IMR-90 (cell line): ENCODE measurements around the gene RALGAPA2. TPM values are rescaled to one million over a fixed set of nuclear protein-coding genes. Genes with fewer than 3 reads are reported as not detected.

Experiments used
- ATAC-seq: fragments of 200-7000 bp; cut with Tn5 transposase; 2 replicates; pipeline ENCODE4 v1.9.1; 2020; ENCODE audit warnings: low read depth, mild to moderate bottlenecking, moderate library complexity
- BruUV-seq: library from RNA; stranded (reverse); fragments of 400-500 nt; replicated peaks from 2 replicates; lab custom pipeline; 2021; lab: Mats Ljungman, UMichigan
- CTCF ChIA-PET: fragments of 300-600 bp; formaldehyde crosslinking; extraction: SDS; loops from one replicate; lab custom pipeline; 2021; ENCODE audit warnings: antibody characterized with exemption; lab: Yijun Ruan, JAX
- POLR2A ChIA-PET: fragments of 300-600 bp; sonication (Branson Sonifier 250); formaldehyde crosslinking; loops from one replicate; lab custom pipeline; 2022; ENCODE audit warnings: antibody characterized with exemption; ENCODE audit not compliant: unreplicated experiment; lab: Charles Lee
- DNase-seq: peaks from one replicate; pipeline ENCODE4 v3.0.0; 2013
- H2AFZ ChIP-seq: replicated peaks from 2 replicates; pipeline ENCODE3; 2013; ENCODE audit warnings: low read length, mild to moderate bottlenecking; ENCODE audit not compliant: poor library complexity
- H2AK5ac ChIP-seq: 2 replicates; pipeline ENCODE4 v1.6.1; 2013; ENCODE audit warnings: low read depth, low read length, inconsistent platforms
- H2AK9ac ChIP-seq: replicated peaks from 2 replicates; pipeline ENCODE3; 2013; ENCODE audit warnings: mild to moderate bottlenecking, low read depth, low read length, moderate library complexity; ENCODE audit not compliant: poor library complexity
- H2BK120ac ChIP-seq: 2 replicates; pipeline ENCODE4 v1.6.1; 2013; ENCODE audit warnings: low read depth, low read length, inconsistent platforms
- H2BK15ac ChIP-seq: 3 replicates; pipeline ENCODE4 v1.6.1; 2013; ENCODE audit warnings: low read depth, low read length, inconsistent platforms
- H2BK20ac ChIP-seq: 2 replicates; pipeline ENCODE4 v1.6.1; 2013; ENCODE audit warnings: low read depth, mild to moderate bottlenecking, inconsistent platforms, low read length, moderate library complexity
- H2BK5ac ChIP-seq: 2 replicates; pipeline ENCODE4 v1.6.1; 2013; ENCODE audit warnings: mild to moderate bottlenecking, low read depth, low read length, inconsistent platforms; ENCODE audit not compliant: poor library complexity, severe bottlenecking
- H3K14ac ChIP-seq: replicated peaks from 2 replicates; pipeline ENCODE4 v1.6.1; 2013; ENCODE audit warnings: low read depth, low read length, inconsistent platforms
- H3K18ac ChIP-seq: 2 replicates; pipeline ENCODE4 v1.6.1; 2013; ENCODE audit warnings: low read depth, low read length, control low read depth
- H3K23ac ChIP-seq: 2 replicates; pipeline ENCODE4 v1.6.1; 2013; ENCODE audit warnings: low read depth, low read length, inconsistent platforms
- H3K27ac ChIP-seq: 2 replicates; pipeline ENCODE4 v1.5.1; 2013; ENCODE audit warnings: mild to moderate bottlenecking, control low read depth, low read length; ENCODE audit not compliant: insufficient read depth
- H3K27me3 ChIP-seq: 2 replicates; pipeline ENCODE4 v1.6.1; 2013; ENCODE audit warnings: low read length; ENCODE audit not compliant: control insufficient read depth, insufficient read depth
- H3K36me3 ChIP-seq: 2 replicates; pipeline ENCODE4 v1.6.1; 2013; ENCODE audit warnings: low read length, mixed read lengths; ENCODE audit not compliant: control insufficient read depth, insufficient read depth
- H3K4ac ChIP-seq: 2 replicates; pipeline ENCODE4 v1.6.1; 2013; ENCODE audit warnings: low read depth, low read length, inconsistent platforms
- H3K4me1 ChIP-seq: 2 replicates; pipeline ENCODE4 v1.6.1; 2013; ENCODE audit warnings: low read length, mixed read lengths; ENCODE audit not compliant: control insufficient read depth, insufficient read depth
- H3K4me2 ChIP-seq: 2 replicates; pipeline ENCODE4 v1.6.1; 2013; ENCODE audit warnings: low read depth, mild to moderate bottlenecking, control low read depth, low read length, moderate library complexity
- H3K4me3 ChIP-seq: 2 replicates; pipeline ENCODE4 v1.5.1; 2013; ENCODE audit warnings: low read depth, mild to moderate bottlenecking, control low read depth, low read length, moderate library complexity; ENCODE audit not compliant: insufficient read depth
- H3K56ac ChIP-seq: 2 replicates; pipeline ENCODE4 v1.6.1; 2013; ENCODE audit warnings: low read length, inconsistent platforms; ENCODE audit not compliant: insufficient read depth; ENCODE audit errors: extremely low read depth
- H3K79me1 ChIP-seq, 2 experiments: 2 replicates each; pipeline ENCODE4 v1.6.1; 2013; ENCODE audit warnings: low read length in 2 of 2, inconsistent platforms in 1 of 2, low read depth in 1 of 2
- H3K9ac ChIP-seq: 2 replicates; pipeline ENCODE4 v1.6.1; 2013; ENCODE audit warnings: low read depth, low read length, control low read depth
- H3K9me1 ChIP-seq: 2 replicates; pipeline ENCODE4 v1.6.1; 2013; ENCODE audit warnings: low read length, inconsistent platforms; ENCODE audit not compliant: insufficient read depth
- H3K9me3 ChIP-seq: 2 replicates; pipeline ENCODE4 v1.6.1; 2013; ENCODE audit warnings: low read length; ENCODE audit not compliant: control insufficient read depth, insufficient read depth
- H4K20me1 ChIP-seq: 2 replicates; pipeline ENCODE4 v1.6.1; 2013; ENCODE audit warnings: low read length, inconsistent platforms; ENCODE audit not compliant: insufficient read depth
- H4K5ac ChIP-seq: 2 replicates; pipeline ENCODE4 v1.6.1; 2013; ENCODE audit warnings: mild to moderate bottlenecking, low read depth, low read length, control low read depth
- H4K8ac ChIP-seq, 2 experiments: 2 replicates each; pipeline ENCODE4 v1.6.1; 2013; ENCODE audit warnings: low read depth in 2 of 2, low read length in 2 of 2, control low read depth in 1 of 2, inconsistent platforms in 1 of 2
- H4K91ac ChIP-seq: 2 replicates; pipeline ENCODE4 v1.6.1; 2013; ENCODE audit warnings: low read depth, low read length, inconsistent platforms; ENCODE audit not compliant: insufficient read depth
- BHLHE40 ChIP-seq: fragments of 150-350 bp; IDR thresholded peaks from 2 replicates; pipeline ENCODE4 v1.6.1; 2016; ENCODE audit warnings: mild to moderate bottlenecking, low read depth, low read length
- CEBPB ChIP-seq: IDR thresholded peaks from 2 replicates; pipeline ENCODE4 v1.6.1; 2012; ENCODE audit warnings: low read depth, low read length, improper control_type of control experiment
- CHD1 ChIP-seq: IDR thresholded peaks from 2 replicates; pipeline ENCODE4 v1.6.1; 2012; ENCODE audit warnings: low read depth, low read length, improper control_type of control experiment
- FOS ChIP-seq: fragments of 150-350 bp; IDR thresholded peaks from 2 replicates; pipeline ENCODE4 v1.6.1; 2016; ENCODE audit warnings: low read depth, low read length
- MAFK ChIP-seq: IDR thresholded peaks from 2 replicates; pipeline ENCODE4 v1.6.1; 2012; ENCODE audit warnings: low read depth, low read length, improper control_type of control experiment
- MAZ ChIP-seq: IDR thresholded peaks from 2 replicates; pipeline ENCODE4 v1.6.1; 2012; ENCODE audit warnings: low read depth, mild to moderate bottlenecking, low read length, improper control_type of control experiment, moderate library complexity, borderline replicate concordance
- MXI1 ChIP-seq: IDR thresholded peaks from 2 replicates; pipeline ENCODE4 v1.6.1; 2012; ENCODE audit warnings: low read depth, mild to moderate bottlenecking, low read length, moderate library complexity, borderline replicate concordance
- NFE2L2 ChIP-seq: fragments of 150-350 bp; IDR thresholded peaks from 2 replicates; pipeline ENCODE4 v1.6.1; 2016; ENCODE audit warnings: low read depth, mild to moderate bottlenecking, low read length
- POLR2A ChIP-seq: IDR thresholded peaks from 2 replicates; pipeline ENCODE4 v1.6.1; 2012; ENCODE audit warnings: mild to moderate bottlenecking, low read depth, low read length
- RAD21 ChIP-seq: IDR thresholded peaks from 2 replicates; pipeline ENCODE4 v1.6.1; 2012; ENCODE audit warnings: low read length, improper control_type of control experiment
- RCOR1 ChIP-seq: IDR thresholded peaks from 2 replicates; pipeline ENCODE4 v1.6.1; 2012; ENCODE audit warnings: mild to moderate bottlenecking, low read length, improper control_type of control experiment; ENCODE audit not compliant: insufficient replicate concordance
- RFX5 ChIP-seq: IDR thresholded peaks from 2 replicates; pipeline ENCODE4 v1.8.0; 2012; ENCODE audit warnings: low read depth, mild to moderate bottlenecking, low read length, moderate library complexity
- SMC3 ChIP-seq: fragments of 150-350 bp; IDR thresholded peaks from 2 replicates; pipeline ENCODE4 v1.6.1; 2016; ENCODE audit warnings: low read depth, mild to moderate bottlenecking, antibody characterized with exemption, low read length, moderate library complexity
- WGBS, 2 experiments: methylation state at CpG; one replicate each; pipeline versions ENCODE4 v1.1.5 to v1.1.7; 2013; ENCODE audit warnings: missing lambda C conversion rate in 2 of 2; ENCODE audit not compliant: insufficient read length in 1 of 2; ENCODE audit errors: extremely low coverage in 2 of 2; 5-methylcytosine and 5-hydroxymethylcytosine counted together
- dilution Hi-C: fragments of 300-500 bp; cut with HindIII; formaldehyde crosslinking; loops from one replicate; pipeline ENCODE4 v1.14.3; 2018; ENCODE audit warnings: low sequenced_read_pairs; ENCODE audit not compliant: unreplicated experiment
- in situ Hi-C: fragments of 300-500 bp; cut with MboI; formaldehyde crosslinking; loops from 3 replicates; pipeline ENCODE4 v1.14.3; 2019; ENCODE audit warnings: low sequenced_read_pairs, inconsistent platforms, mixed read lengths
- intact Hi-C: fragments of 100-400 bp; cut with micrococcal nuclease; formaldehyde crosslinking; loops from 2 replicates; pipeline ENCODE4 v1.10.0; 2022
- polyA plus RNA-seq, 3 experiments: library from polyadenylated mRNA; depleted of rRNA; stranded (reverse); fragments of >200 nt; gene quantifications; 2 replicates each; pipeline ENCODE4 v1.2.3, GENCODE V29; 2012; ENCODE audit warnings: low replicate concordance in 1 of 3
- total RNA-seq: library from RNA; depleted of rRNA; stranded (reverse); fragments of >200 nt; gene quantifications from 2 replicates; pipeline ENCODE4 v1.2.3, GENCODE V29; 2012
- TF ChIP-seq, protein P1 (sequence below): fragments of 150-350 bp; IDR thresholded peaks from 2 replicates; pipeline ENCODE4 v1.6.1; 2016; ENCODE audit warnings: low read depth, mild to moderate bottlenecking, low read length, moderate library complexity, borderline replicate concordance
- TF ChIP-seq, protein P2 (sequence below): conservative IDR thresholded peaks from 2 replicates; pipeline ENCODE4 v1.5.1; 2012; ENCODE audit warnings: mild to moderate bottlenecking, low read depth, low read length, improper control_type of control experiment
- TF ChIP-seq, protein P3 (sequence below): fragments of 150-350 bp; IDR thresholded peaks from 2 replicates; pipeline ENCODE4 v1.6.1; 2017; ENCODE audit warnings: mild to moderate bottlenecking, antibody characterized with exemption, low read length, low read depth

RALGAPA2 gene
- total and polyA plus RNA-seq, 2 of the 4 experiments (the other 2 are of a cell fraction) = 1.3 to 3.9 TPM

DNA sequence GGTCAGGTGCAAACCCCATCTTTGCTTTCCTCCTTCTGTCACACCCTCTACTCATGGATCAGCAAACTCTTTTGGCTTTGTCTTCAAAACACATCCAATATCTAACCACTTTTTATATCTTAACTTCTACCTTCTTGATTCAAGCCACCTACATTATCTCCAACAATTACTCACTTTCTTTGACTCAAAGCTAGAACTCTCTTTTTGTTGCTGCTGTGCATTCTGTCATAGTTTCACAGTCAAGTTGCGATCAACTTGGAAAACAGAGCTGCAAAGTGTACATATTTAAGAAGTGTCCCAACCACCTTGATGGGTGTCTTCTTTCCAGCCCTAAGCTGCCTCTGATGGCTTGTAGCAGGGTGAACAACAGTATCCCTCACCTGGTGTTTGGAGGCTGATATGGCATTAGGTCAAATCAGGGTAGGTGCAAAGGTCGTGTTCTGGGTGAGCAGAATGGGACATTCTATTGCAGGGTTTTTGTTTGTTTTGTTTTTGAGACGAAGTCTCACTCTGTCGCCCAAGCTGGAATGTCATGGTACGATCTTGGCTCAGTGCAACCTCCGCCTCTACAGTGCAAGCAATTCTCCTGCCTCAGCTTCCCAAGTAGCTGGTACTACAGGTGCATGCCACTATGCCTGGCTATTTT, 43.4 kb upstream of the RALGAPA2 start:
- H3K56ac ChIP-seq = no peak overlapping the region
- dilution Hi-C loops = no loop called here
- H3K79me1 ChIP-seq = no peaks in the 10 kb centered on the region
- no peaks in the 10 kb centered on the region for H3K27me3 ChIP-seq
- H2AK9ac ChIP-seq = no peak overlapping the region
- no peaks in the 10 kb centered on the region for H3K4me1 ChIP-seq
- TF ChIP-seq CHD1 = no peak
- no peak for TF ChIP-seq NFE2L2
- TF ChIP-seq CEBPB = no peak
- TF ChIP-seq SMC3 = no peak
- TF ChIP-seq FOS = no peak
- TF ChIP-seq, protein P1, sequence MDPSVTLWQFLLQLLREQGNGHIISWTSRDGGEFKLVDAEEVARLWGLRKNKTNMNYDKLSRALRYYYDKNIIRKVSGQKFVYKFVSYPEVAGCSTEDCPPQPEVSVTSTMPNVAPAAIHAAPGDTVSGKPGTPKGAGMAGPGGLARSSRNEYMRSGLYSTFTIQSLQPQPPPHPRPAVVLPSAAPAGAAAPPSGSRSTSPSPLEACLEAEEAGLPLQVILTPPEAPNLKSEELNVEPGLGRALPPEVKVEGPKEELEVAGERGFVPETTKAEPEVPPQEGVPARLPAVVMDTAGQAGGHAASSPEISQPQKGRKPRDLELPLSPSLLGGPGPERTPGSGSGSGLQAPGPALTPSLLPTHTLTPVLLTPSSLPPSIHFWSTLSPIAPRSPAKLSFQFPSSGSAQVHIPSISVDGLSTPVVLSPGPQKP = no peak
- no peak for TF ChIP-seq MXI1
- TF ChIP-seq RAD21 = no peak
- TF ChIP-seq, protein P2, sequence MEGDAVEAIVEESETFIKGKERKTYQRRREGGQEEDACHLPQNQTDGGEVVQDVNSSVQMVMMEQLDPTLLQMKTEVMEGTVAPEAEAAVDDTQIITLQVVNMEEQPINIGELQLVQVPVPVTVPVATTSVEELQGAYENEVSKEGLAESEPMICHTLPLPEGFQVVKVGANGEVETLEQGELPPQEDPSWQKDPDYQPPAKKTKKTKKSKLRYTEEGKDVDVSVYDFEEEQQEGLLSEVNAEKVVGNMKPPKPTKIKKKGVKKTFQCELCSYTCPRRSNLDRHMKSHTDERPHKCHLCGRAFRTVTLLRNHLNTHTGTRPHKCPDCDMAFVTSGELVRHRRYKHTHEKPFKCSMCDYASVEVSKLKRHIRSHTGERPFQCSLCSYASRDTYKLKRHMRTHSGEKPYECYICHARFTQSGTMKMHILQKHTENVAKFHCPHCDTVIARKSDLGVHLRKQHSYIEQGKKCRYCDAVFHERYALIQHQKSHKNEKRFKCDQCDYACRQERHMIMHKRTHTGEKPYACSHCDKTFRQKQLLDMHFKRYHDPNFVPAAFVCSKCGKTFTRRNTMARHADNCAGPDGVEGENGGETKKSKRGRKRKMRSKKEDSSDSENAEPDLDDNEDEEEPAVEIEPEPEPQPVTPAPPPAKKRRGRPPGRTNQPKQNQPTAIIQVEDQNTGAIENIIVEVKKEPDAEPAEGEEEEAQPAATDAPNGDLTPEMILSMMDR = no peak
- TF ChIP-seq RCOR1 = no peak
- TF ChIP-seq BHLHE40 = no peak
- TF ChIP-seq RFX5 = no peak
- TF ChIP-seq POLR2A = no peak
- TF ChIP-seq MAFK = no peak
- TF ChIP-seq, protein P3, sequence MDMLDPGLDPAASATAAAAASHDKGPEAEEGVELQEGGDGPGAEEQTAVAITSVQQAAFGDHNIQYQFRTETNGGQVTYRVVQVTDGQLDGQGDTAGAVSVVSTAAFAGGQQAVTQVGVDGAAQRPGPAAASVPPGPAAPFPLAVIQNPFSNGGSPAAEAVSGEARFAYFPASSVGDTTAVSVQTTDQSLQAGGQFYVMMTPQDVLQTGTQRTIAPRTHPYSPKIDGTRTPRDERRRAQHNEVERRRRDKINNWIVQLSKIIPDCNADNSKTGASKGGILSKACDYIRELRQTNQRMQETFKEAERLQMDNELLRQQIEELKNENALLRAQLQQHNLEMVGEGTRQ = no peak
- TF ChIP-seq MAZ = no peak
- H2BK5ac ChIP-seq = no peak overlapping the region
- H3K36me3 ChIP-seq = no peaks in the 10 kb centered on the region
- H3K18ac ChIP-seq = no peak overlapping the region
- H3K4me2 ChIP-seq = no peak overlapping the region
- no peak overlapping the region for H3K4me3 ChIP-seq
- ChIA-PET POLR2A (no interaction called here), CTCF (no interaction called here)
- WGBS, 2 experiments = 0% methylated on average over 1 of the region's 6 CpGs; no CpG with 5 or more reads in 1 of the 2 experiments
- H4K8ac ChIP-seq = no peak overlapping the region
- in situ Hi-C loops = no loop called here
- no peak overlapping the region for H2BK20ac ChIP-seq
- no peaks in the 10 kb centered on the region for H4K20me1 ChIP-seq
- no peak overlapping the region for H2AK5ac ChIP-seq
- no peak overlapping the region for H2BK120ac ChIP-seq
- no peak overlapping the region for H3K14ac ChIP-seq
- H3K27ac ChIP-seq = no peak overlapping the region
- H4K91ac ChIP-seq = no peak overlapping the region
- no peak for ATAC-seq
- BruUV-seq = no TSS peak
- H3K9me3 ChIP-seq = no peaks in the 10 kb centered on the region
- no peak overlapping the region for H2AFZ ChIP-seq
- no peaks in the 10 kb centered on the region for H3K9me1 ChIP-seq
- no peak overlapping the region for H4K5ac ChIP-seq
- H2BK15ac ChIP-seq = no peak overlapping the region
- H3K4ac ChIP-seq = no peak overlapping the region
- H3K9ac ChIP-seq = no peak overlapping the region
- H3K23ac ChIP-seq = no peak overlapping the region
- intact Hi-C loops = no loop called here
- DNase-seq = no peak
